Testis (tissue), 2 donors: ENCODE measurements around the gene RIMBP2.

ENCODE experiments used
- CTCF ChIP-seq, 3 experiments: fragments of 450-650 bp in 2 of 3; fragments of 200-600 bp in 1 of 3; sonication (generic) in 1 of 3; IDR thresholded peaks; one replicate each; pipeline ENCODE4 v1.5.1; 2016 to 2019; ENCODE audit warnings: antibody characterized with exemption in 3 of 3, mild to moderate bottlenecking in 2 of 3, moderate library complexity in 1 of 3
- POLR2A ChIP-seq: fragments of 450-650 bp; IDR thresholded peaks from one replicate; pipeline ENCODE4 v1.6.1; 2017; ENCODE audit warnings: antibody characterized with exemption, mild to moderate bottlenecking, moderate library complexity

- TF ChIP-seq CTCF (IDR thresholded peaks at IDR 0.05) (no peak), POLR2A (no peak)
These were observed 279.2 kb downstream of the RIMBP2 start for GRCh38 chr12:130436741-130437501.
